Measurements from ENCODE around the gene TYW5. TPM values are rescaled to one million over a fixed set of nuclear protein-coding genes. Genes with fewer than 3 reads are reported as not detected.

Gene TYW5
- total RNA-seq, 1 experiment from 2014 or later = 9.0 TPM

DNA sequence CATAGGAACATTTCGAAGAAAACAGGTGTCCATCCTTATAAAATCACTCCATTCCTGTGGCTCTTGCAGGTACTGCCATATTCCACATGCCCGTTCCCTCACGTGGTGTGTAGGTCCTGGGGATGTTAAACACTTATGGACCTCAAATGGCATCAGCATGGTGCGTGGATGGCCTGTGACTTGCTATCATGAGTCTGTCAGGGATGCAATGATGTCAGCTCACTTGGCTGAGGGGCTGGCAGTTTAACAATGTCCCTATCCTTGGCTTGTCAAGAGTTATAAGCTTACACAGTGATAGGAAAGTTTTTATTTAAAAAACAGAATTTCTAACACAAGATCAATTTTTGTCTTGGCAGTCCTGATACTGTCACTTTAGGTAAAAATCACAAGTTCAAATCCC is 28.9 kb upstream of the TYW5 start:
- intact Hi-C loops (cut with micrococcal nuclease) = loop anchor here (10.0 kb wide), 1 partner anchor 151 kb away; no protein-coding TSS in a partner anchor

DNA sequence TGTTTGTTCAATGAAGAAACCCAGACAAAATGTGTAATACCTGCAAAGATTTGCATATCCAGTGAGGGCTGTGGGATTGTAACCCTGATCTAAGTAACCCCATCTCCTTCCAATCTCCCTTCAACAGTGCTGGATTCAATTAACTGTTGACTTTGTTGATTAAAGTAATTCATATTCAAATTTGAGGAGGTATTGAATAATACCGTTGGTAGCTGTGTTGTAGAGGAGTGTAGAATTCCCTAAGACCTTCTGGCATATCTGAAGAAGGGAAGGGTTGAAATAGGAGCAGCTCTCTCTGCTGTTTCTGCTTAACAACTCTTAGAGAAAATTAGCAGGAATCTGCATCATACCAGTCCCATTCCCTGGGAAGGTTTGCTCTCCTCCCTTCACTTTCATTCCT is 28.2 kb upstream of the TYW5 start:
- no peaks in the 10 kb centered on the region for H3K9me2 ChIP-seq (replicated peaks; ENCODE audit: low read length)
- no peaks in the 10 kb centered on the region for H3K27me3 ChIP-seq (ENCODE audit: low read length)
- no peaks in the 10 kb centered on the region for H4K20me1 ChIP-seq (ENCODE audit: low read length)
- BruUV-seq (replicated peaks) = no TSS peak
- H3F3A ChIP-seq (ENCODE audit: low read length, unreplicated experiment) = no peaks in the 10 kb centered on the region
- no peaks in the 10 kb centered on the region for H3K36me3 ChIP-seq (ENCODE audit: low read depth, low read length)
- intact Hi-C loops (cut with micrococcal nuclease) = loop anchor here (10.0 kb wide), 1 partner anchor 151 kb away; no protein-coding TSS in a partner anchor
- H3K4me2 ChIP-seq (ENCODE audit: low read length) = no peak overlapping the region
- no peak overlapping the region for H3K9ac ChIP-seq (ENCODE audit: low read length)
- H2AFZ ChIP-seq (ENCODE audit: low read length) = no peak overlapping the region
- H3K4me1 ChIP-seq (ENCODE audit: insufficient read depth, low read length) = peaks cover 13% of the 10 kb centered on the region
- DNase-seq = no peak
- H3K27ac ChIP-seq (ENCODE audit: low read length) = no peak overlapping the region
- no peaks in the 10 kb centered on the region for H3K9me3 ChIP-seq (ENCODE audit: low read length)
- ChIA-PET CTCF (no interaction called here), POLR2A (ENCODE audit: unreplicated experiment) (no interaction called here)
- TF ChIP-seq EZH2phosphoT487 (IDR thresholded peaks at IDR 0.05; ENCODE audit: borderline replicate concordance, low read length) (no peak), EZH2 (IDR thresholded peaks at IDR 0.05; ENCODE audit: low read length, unreplicated experiment) (no peak)
- TF ChIP-seq, protein P1, sequence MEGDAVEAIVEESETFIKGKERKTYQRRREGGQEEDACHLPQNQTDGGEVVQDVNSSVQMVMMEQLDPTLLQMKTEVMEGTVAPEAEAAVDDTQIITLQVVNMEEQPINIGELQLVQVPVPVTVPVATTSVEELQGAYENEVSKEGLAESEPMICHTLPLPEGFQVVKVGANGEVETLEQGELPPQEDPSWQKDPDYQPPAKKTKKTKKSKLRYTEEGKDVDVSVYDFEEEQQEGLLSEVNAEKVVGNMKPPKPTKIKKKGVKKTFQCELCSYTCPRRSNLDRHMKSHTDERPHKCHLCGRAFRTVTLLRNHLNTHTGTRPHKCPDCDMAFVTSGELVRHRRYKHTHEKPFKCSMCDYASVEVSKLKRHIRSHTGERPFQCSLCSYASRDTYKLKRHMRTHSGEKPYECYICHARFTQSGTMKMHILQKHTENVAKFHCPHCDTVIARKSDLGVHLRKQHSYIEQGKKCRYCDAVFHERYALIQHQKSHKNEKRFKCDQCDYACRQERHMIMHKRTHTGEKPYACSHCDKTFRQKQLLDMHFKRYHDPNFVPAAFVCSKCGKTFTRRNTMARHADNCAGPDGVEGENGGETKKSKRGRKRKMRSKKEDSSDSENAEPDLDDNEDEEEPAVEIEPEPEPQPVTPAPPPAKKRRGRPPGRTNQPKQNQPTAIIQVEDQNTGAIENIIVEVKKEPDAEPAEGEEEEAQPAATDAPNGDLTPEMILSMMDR (conservative IDR thresholded peaks at IDR 0.05; ENCODE audit: low read depth, low read length) = no peak
- no peak for ATAC-seq
- H3K4me3 ChIP-seq (ENCODE audit: low read length) = no peak overlapping the region
- no peaks in the 10 kb centered on the region for H3K79me2 ChIP-seq (ENCODE audit: low read length)

More for the DNA sequence above, 28.9 kb upstream of the TYW5 start:
- Histone ChIP-seq H3K4me2 (ENCODE audit: low read length) (no peak overlapping the region), H3K4me1 (ENCODE audit: insufficient read depth, low read length) (peaks cover 7% of the 10 kb centered on the region), H3K36me3 (ENCODE audit: low read depth, low read length) (no peaks in the 10 kb centered on the region), H3K27me3 (ENCODE audit: low read length) (no peaks in the 10 kb centered on the region), H3K9me3 (ENCODE audit: low read length) (no peaks in the 10 kb centered on the region), H3K79me2 (ENCODE audit: low read length) (no peaks in the 10 kb centered on the region), H2AFZ (ENCODE audit: low read length) (no peak overlapping the region), H4K20me1 (ENCODE audit: low read length) (no peaks in the 10 kb centered on the region), H3K9ac (ENCODE audit: low read length) (no peak overlapping the region), H3K9me2 (replicated peaks; ENCODE audit: low read length) (no peaks in the 10 kb centered on the region), H3K27ac (ENCODE audit: low read length) (no peak overlapping the region), H3F3A (ENCODE audit: low read length, unreplicated experiment) (no peaks in the 10 kb centered on the region), H3K4me3 (ENCODE audit: low read length) (no peak overlapping the region)
- TF ChIP-seq EZH2 (IDR thresholded peaks at IDR 0.05; ENCODE audit: low read length, unreplicated experiment) (no peak), EZH2phosphoT487 (IDR thresholded peaks at IDR 0.05; ENCODE audit: borderline replicate concordance, low read length) (no peak)
- TF ChIP-seq, protein P1 (conservative IDR thresholded peaks at IDR 0.05; ENCODE audit: low read depth, low read length) = no peak
- no TSS peak for BruUV-seq (replicated peaks)
- ATAC-seq (no peak), DNase-seq (no peak)
- CTCF ChIA-PET = no interaction called here
- POLR2A ChIA-PET (ENCODE audit: unreplicated experiment) = no interaction called here

DNA sequence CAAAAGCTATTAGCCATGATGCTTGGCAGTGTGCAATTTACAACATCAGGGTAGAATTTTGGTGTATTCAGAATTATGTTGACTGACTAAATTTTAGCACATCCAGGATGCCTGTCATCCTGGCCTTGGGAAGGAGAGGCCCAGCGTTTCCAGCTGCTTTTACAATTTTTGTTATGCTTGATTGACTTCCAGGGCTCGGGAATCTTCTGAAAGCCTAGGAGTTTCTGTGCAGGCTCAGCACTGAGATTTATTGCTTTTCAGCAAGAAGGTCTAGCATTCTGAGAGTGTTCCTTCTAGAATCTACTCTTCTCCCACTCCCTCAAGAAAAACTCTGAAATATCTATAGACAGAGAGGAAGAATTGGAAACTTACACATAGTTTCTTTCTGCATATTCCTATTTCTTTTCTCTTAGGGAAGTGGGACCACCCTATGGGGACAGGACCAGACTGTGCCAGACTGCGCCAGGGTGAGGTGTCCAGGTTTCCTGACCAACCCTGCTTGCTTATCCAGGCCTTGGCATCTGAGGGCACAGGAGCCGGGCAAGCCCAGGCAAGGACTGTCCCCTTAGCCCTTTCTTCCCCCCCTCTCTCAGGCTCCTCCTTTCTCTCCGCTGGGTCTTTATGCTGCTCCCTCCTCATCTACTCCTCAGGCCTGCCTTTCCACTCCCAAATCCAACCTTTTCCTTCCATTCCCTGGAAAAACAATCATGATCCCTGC is 27.0 kb upstream of the TYW5 start:
- H3K4me2 ChIP-seq (ENCODE audit: low read length) = no peak overlapping the region
- H4K20me1 ChIP-seq (ENCODE audit: low read length) = no peaks in the 10 kb centered on the region
- no peak for DNase-seq
- no peaks in the 10 kb centered on the region for H3K36me3 ChIP-seq (ENCODE audit: low read depth, low read length)
- H3K27ac ChIP-seq (ENCODE audit: low read length) = no peak overlapping the region
- H2AFZ ChIP-seq (ENCODE audit: low read length) = no peak overlapping the region
- peaks cover 23% of the 10 kb centered on the region for H3K4me1 ChIP-seq (ENCODE audit: insufficient read depth, low read length)
- no peaks in the 10 kb centered on the region for H3K79me2 ChIP-seq (ENCODE audit: low read length)
- H3K9me3 ChIP-seq (ENCODE audit: low read length) = no peaks in the 10 kb centered on the region
- no peak for TF ChIP-seq EZH2phosphoT487 (IDR thresholded peaks at IDR 0.05; ENCODE audit: borderline replicate concordance, low read length)
- no peak for TF ChIP-seq EZH2 (IDR thresholded peaks at IDR 0.05; ENCODE audit: low read length, unreplicated experiment)
- TF ChIP-seq, protein P1 (conservative IDR thresholded peaks at IDR 0.05; ENCODE audit: low read depth, low read length) = no peak
- CTCF ChIA-PET = no interaction called here
- no peaks in the 10 kb centered on the region for H3K27me3 ChIP-seq (ENCODE audit: low read length)
- H3K4me3 ChIP-seq (ENCODE audit: low read length) = no peak overlapping the region
- no peak for ATAC-seq
- no peaks in the 10 kb centered on the region for H3K9me2 ChIP-seq (replicated peaks; ENCODE audit: low read length)
- H3K9ac ChIP-seq (ENCODE audit: low read length) = no peak overlapping the region
- no TSS peak for BruUV-seq (replicated peaks)
- intact Hi-C loops (cut with micrococcal nuclease) = loop anchor here (10.0 kb wide), 1 partner anchor 153 kb away; no protein-coding TSS in a partner anchor
- POLR2A ChIA-PET (ENCODE audit: unreplicated experiment) = no interaction called here
- H3F3A ChIP-seq (ENCODE audit: low read length, unreplicated experiment) = no peaks in the 10 kb centered on the region

Measured in PC-3 (cell line).